Stimulated activated CD8-positive, alpha-beta memory T cell treated with anti-CD3 and anti-CD28 coated beads, Interleukin-7, amount 100 ng/mL, for 48 hours (primary cell): Measurements from ENCODE around the gene PTPRT.

ENCODE experiments used
- DNase-seq, 2 donors: peaks; one replicate each; pipeline ENCODE4 v3.0.0-alpha.2; 2020; ENCODE audit warnings: low read depth in 1 of 2; ENCODE audit errors: extremely low read depth in 1 of 2

PTPRT gene

DNA sequence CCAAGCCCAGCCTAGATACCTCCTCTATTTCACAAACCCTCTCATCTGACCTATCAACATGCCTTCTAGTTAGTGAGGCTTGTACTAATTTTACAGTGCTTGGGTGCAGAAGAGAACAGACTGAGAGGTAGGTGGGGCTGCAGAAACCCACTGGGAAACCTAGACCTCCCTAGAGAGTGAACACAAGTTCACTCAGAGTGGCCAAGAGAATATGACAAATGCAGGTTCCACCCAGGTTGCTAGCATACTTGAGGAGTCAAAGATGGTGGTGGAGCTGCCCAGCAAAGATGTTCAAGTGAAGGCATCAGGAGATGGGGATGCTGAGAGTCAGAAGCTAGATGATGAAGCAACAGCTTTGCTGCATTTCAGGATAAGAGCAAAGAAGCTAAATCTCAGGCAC is 337.0 kb downstream of the PTPRT start:
- no peak for DNase-seq

GRCh38 chr20:42846784-42847490 is 342.8 kb downstream of the PTPRT start:
- no peak for DNase-seq

DNA sequence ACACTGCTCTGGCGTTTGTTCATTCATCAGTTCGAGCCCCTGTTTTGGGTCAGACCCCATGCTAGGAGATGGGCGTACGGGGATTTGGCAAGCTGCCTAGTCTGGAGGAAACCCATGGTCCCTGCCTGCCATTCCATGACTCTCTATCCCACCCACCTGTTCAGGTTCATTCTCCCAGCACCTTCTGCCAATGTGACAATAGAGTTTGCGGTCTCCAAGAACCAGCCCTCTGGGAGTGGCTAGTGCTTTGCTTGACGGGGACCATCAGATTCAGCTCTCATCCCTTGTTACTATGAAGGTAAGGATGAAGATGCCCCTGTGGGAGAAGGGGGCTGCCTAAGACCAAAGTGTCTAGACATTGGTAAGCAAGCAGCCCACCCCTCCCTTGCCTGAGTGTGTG is 345.0 kb downstream of the PTPRT start:
- no peak for DNase-seq

GRCh38 chr20:42837456-42837855 is 352.2 kb downstream of the PTPRT start:
- no peak for DNase-seq

DNA sequence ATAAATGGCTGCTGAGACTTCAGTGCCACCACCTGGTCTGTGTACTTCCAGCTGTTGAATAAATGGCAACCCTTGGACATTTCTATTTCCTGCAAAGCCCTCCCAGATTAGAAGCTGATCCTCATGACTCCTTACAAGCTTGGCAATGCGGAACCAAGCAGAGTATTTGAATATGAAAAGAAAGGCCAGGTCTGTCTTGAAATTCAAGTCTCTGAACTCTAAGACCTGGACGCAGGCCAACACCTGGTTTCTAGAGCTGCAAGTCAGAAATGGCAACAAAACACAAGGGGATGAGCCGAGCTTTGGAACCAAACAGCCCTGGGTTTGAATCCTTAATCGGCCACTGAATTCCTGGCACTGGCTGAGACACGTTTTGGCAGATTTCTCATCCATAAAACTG is 353.4 kb downstream of the PTPRT start:
- no peak for DNase-seq

GRCh38 chr20:42807876-42808275 is 381.8 kb downstream of the PTPRT start:
- no peak for DNase-seq

GRCh38 chr20:42795111-42795695 is 394.5 kb downstream of the PTPRT start:
- no peak for DNase-seq

DNA sequence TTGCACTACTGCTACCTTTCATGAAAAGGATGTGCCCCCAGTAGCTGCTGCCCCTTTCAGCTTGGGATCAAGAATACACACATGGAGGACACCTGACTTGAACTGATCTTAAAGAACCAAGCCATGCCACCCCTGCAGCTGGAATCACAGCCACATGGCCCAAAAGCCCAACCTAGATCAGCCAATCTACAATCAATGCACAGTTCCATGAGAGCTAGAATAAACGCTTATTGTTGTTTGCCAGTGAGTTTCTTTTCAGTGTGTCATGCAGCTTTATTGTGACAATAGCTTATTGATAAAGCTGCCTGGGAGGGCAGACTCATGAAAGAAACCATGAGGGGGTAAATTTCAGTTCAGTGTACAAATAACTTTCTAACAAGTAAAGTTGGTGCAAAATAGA is 397.7 kb downstream of the PTPRT start:
- DNase-seq, result no peak

DNA sequence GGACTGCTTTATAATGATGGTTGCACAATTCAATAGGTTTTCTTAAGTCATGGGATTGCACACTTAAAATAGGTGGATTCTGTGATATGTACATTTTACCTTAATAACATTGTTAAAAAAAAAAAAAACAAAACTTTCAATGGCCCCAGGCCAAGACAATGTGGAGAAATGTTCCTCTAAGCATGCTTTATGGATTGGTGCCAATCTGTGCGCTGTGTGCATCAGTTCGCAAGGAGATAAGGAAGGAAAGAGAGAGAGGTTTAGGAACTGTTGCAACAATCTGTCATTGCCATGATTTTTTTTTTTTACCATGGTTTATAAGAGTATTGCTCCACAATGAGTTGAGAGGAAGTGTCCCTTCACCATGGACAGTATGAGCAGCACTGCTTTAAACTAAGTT is 399.6 kb downstream of the PTPRT start:
- DNase-seq, result no peak

DNA sequence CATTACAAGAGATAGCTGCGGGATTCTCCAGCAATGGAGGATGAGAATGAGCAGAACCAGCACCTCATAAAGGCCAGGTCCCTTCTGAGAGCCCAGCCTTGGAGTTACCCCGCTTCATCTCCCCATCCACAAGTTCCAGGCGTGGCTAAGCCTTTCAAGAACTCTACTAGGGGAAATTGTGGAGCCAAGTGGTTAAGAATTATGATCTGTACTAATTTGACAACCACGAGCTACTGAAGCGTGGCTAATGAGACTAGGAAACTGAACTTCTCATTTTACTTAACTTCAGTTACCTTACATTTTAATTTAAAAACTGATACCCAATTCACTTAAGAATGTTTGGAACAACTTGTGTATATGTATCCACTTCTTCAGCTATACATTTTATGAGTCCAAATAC is 401.0 kb downstream of the PTPRT start:
- no peak for DNase-seq

DNA sequence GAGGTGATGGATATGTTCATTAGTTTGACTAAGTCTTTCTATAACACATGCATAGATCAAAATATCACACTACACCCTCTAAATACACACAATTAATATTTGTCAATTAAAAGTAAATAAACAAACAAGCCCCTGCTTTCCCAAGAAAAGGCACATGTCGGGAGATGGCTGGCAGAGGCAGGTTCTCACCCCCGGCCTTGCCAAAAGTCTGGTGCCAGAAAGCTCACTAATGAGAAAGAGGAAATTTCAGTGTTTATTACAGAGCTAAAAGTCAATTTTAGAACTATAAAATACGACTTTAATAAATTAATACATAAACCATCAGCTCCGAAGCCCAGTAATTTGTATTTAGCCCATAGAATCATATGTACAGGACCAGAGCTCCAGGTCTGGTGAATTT is 404.7 kb downstream of the PTPRT start:
- DNase-seq, result no peak

- DNase-seq, result no peak
Measured at GRCh38 chr20:42779216-42779615, 410.5 kb downstream of the PTPRT start.

DNA sequence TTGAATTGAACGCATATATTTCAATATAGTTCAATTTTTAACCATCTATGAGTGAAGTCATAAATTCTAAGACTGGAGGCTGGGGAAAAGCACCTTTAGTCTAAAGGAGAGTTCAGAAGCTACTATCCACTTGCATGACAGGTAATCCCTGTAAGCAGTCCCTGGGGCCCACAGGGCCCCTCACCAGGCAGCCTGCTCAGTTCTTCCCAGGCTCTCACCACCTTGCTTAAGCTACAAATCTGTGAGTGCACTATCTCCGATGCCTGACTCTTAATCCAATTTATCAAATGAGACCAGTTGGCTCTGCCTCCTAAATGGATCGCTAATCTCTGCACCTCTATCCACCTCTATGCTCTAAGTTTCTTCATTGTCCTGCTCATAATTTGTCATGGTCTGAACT is 413.8 kb downstream of the PTPRT start:
- DNase-seq, result no peak

GRCh38 chr20:42775037-42775436 is 414.7 kb downstream of the PTPRT start:
- no peak for DNase-seq

GRCh38 chr20:42763015-42763414 is 426.7 kb downstream of the PTPRT start:
- DNase-seq, result no peak

- no peak for DNase-seq
Measured at GRCh38 chr20:42756991-42757390, 432.7 kb downstream of the PTPRT start.

DNA sequence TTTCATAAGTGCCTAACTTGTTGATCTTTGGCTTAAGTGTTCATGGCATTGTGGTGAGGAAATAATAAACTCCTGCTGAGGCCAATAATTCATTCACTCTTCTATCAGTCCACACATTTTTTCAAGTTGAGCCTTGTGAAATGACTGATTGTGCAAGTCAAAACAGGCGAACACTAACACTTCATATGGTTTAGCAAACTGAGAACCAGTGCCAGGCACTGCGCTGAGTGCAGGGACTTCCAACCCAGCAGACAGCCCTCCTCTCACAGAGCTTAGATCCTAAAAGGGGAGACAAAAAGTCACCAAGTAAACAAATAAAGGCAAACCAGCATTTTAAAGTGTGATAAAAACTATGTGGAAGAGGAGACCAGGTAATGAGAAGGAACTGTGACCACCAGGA is 435.0 kb downstream of the PTPRT start:
- no peak for DNase-seq

DNA sequence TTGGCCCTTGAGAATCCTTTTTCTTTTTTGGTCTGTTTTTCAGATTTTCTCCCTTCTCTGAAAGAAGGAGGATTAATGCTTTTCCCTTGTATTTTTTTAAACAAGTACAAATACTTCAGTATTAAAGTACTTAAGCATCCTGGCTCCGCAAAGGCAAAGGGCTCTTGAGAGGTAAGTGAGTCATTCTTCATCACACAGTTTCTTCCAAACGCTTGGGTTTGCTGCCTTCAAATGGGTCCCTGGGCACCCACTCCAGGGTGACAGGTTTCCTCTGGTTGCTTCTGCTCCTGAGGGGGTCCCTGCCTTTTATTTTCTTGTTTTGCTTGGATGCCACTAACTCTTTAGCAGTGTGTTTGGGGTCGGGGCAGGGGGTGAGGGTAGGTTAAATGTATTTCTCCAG is 437.1 kb downstream of the PTPRT start:
- DNase-seq, result no peak

GRCh38 chr20:42749556-42749955 is 440.1 kb downstream of the PTPRT start:
- DNase-seq, result no peak

DNA sequence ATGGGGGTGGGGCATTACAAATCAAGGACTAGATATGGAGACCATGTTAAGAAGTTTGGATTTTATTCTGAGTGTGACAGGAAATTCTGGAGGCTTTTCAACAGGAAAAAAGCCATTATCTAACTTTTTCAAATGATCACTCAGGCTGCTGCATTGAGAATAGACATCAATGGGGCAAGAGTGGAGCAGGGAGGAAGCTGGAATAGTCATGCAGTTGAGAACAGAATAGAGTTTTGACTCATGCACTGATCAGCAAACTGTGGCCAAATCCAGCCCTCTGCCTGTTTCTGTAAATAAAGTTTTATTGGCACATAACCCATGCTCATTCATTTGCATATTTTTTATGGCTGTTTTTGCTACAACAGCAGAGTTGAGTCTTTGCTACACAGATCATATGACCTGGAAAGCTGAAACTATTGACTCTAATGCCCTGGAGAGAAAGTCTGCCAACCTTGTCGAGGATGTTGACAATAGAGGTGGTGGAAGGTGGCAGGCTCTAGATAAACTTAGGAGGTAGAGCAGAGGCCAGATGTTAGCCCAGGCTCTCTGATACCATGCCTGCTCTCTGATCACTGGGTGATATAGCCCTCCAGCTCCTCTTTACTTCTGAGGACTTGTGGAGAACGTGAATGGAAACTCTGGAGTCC is 441.8 kb downstream of the PTPRT start:
- no peak for DNase-seq

- DNase-seq, result no peak
Measured at GRCh38 chr20:42744756-42745465, 444.8 kb downstream of the PTPRT start.

GRCh38 chr20:42742926-42743325 is 446.8 kb downstream of the PTPRT start:
- no peak for DNase-seq
